ENCODE data around the gene MAGEA9.
A peak's percentile ranks its signal among the peaks of the same experiment; 100 is the strongest.
"Not testable (repeated sequence)": the region's sequence is repeated elsewhere in the genome, so short reads cannot be mapped to it uniquely, and the experiment has no call there.

Gene MAGEA9

GRCh38 chrX:149830192-149830873 lies 48.6 kb downstream of the MAGEA9 start:
- TF ChIP-seq ESRRG (CRISPR knock-in tag; IDR thresholded peaks at IDR 0.05), result no peak
- TF ChIP-seq ISL1 (CRISPR knock-in tag; IDR thresholded peaks at IDR 0.05), result no peak
- TF ChIP-seq ZC3H10 (CRISPR knock-in tag; IDR thresholded peaks at IDR 0.05), result no peak
- TF ChIP-seq ZNF565 (CRISPR knock-in tag; conservative IDR thresholded peaks at IDR 0.05; ENCODE audit: low read depth), result no peak
- no peak for TF ChIP-seq CREB5 (CRISPR knock-in tag; IDR thresholded peaks at IDR 0.05; ENCODE audit: low read depth)
- no peak for TF ChIP-seq CSDC2 (CRISPR knock-in tag; IDR thresholded peaks at IDR 0.05)
- TF ChIP-seq PPARA (CRISPR knock-in tag; IDR thresholded peaks at IDR 0.05; ENCODE audit: borderline replicate concordance), result no peak
- TF ChIP-seq SNAI2 (CRISPR knock-in tag; IDR thresholded peaks at IDR 0.05), result no peak
- TF ChIP-seq ARNTL (CRISPR knock-in tag; IDR thresholded peaks at IDR 0.05; ENCODE audit: borderline replicate concordance, low read depth), result no peak
- no peak for TF ChIP-seq TOX (CRISPR knock-in tag; IDR thresholded peaks at IDR 0.05; ENCODE audit: borderline replicate concordance)
- TF ChIP-seq TSHZ2 (CRISPR knock-in tag; IDR thresholded peaks at IDR 0.05), result no peak
- TF ChIP-seq ZFP3 (CRISPR knock-in tag; IDR thresholded peaks at IDR 0.05), result no peak
- TF ChIP-seq OSR1 (CRISPR knock-in tag; IDR thresholded peaks at IDR 0.05), result no peak
- no peak for TF ChIP-seq CSRNP3 (CRISPR knock-in tag; IDR thresholded peaks at IDR 0.05)
- no peak for TF ChIP-seq ZFP30 (CRISPR knock-in tag; IDR thresholded peaks at IDR 0.05)
- peak; percentile 90 for ATAC-seq

DNA sequence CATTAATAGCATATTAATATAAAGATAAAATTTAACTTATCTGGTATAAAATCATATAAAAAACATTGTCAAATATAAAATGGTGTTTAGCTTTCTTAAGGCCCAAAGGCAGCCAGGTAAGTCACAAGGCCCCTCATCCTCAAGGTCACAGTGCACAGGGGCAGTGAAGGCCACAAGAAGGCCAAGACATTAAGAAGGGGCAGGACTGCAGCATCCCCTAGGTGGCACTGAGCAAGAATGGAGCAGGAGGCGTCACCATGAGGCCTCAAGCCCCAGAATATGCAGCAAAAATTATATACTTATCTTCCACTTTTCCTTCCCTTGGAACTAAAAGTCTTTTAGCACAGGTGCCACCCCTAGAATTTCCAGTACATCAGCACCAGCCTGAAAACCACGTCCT lies 49.7 kb downstream of the MAGEA9 start:
- no peak for ATAC-seq
- TF ChIP-seq SNAI2 (CRISPR knock-in tag; IDR thresholded peaks at IDR 0.05) (no peak), RARB (CRISPR knock-in tag; IDR thresholded peaks at IDR 0.05) (no peak), TOX (CRISPR knock-in tag; IDR thresholded peaks at IDR 0.05; ENCODE audit: borderline replicate concordance) (no peak), PPARA (CRISPR knock-in tag; IDR thresholded peaks at IDR 0.05; ENCODE audit: borderline replicate concordance) (no peak), ZFP3 (CRISPR knock-in tag; IDR thresholded peaks at IDR 0.05) (no peak), CREB5 (CRISPR knock-in tag; IDR thresholded peaks at IDR 0.05; ENCODE audit: low read depth) (no peak), OSR1 (CRISPR knock-in tag; IDR thresholded peaks at IDR 0.05) (no peak), CSDC2 (CRISPR knock-in tag; IDR thresholded peaks at IDR 0.05) (no peak), POU6F1 (CRISPR knock-in tag; IDR thresholded peaks at IDR 0.05; ENCODE audit: borderline replicate concordance, low read depth) (no peak), CSRNP3 (CRISPR knock-in tag; IDR thresholded peaks at IDR 0.05) (no peak), ISL1 (CRISPR knock-in tag; IDR thresholded peaks at IDR 0.05) (no peak), GLIS3 (CRISPR knock-in tag; IDR thresholded peaks at IDR 0.05) (no peak), TCF4 (CRISPR knock-in tag; IDR thresholded peaks at IDR 0.05; ENCODE audit: borderline replicate concordance) (no peak)
- TF ChIP-seq, protein P1, sequence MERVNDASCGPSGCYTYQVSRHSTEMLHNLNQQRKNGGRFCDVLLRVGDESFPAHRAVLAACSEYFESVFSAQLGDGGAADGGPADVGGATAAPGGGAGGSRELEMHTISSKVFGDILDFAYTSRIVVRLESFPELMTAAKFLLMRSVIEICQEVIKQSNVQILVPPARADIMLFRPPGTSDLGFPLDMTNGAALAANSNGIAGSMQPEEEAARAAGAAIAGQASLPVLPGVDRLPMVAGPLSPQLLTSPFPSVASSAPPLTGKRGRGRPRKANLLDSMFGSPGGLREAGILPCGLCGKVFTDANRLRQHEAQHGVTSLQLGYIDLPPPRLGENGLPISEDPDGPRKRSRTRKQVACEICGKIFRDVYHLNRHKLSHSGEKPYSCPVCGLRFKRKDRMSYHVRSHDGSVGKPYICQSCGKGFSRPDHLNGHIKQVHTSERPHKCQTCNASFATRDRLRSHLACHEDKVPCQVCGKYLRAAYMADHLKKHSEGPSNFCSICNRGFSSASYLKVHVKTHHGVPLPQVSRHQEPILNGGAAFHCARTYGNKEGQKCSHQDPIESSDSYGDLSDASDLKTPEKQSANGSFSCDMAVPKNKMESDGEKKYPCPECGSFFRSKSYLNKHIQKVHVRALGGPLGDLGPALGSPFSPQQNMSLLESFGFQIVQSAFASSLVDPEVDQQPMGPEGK (CRISPR knock-in tag; IDR thresholded peaks at IDR 0.05; ENCODE audit: borderline replicate concordance), result no peak

DNA sequence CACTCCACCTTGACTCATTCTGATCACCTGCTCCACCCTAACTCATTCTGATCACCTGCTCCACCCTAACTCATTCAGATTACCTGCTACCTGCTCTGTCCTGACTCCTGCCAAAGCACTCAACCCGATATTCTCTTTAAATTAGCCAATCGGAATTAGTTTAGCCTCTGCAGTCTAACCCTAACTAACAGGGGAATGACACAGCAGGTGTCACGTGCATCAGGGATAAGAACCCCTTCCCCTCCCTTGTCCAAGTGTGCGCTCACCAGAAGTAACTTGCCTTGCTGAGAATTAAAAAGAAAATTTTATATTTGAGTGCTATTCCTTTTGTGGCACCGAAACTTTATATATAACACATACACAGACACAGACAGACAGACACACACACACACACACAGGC lies 55.0 kb downstream of the MAGEA9 start:
- not testable (repeated sequence) for ATAC-seq
